Progenitor cell of endocrine pancreas (in vitro differentiated cells): ENCODE results near the gene MYO7A. TPM values are rescaled to one million over a fixed set of nuclear protein-coding genes. Genes with fewer than 3 reads are reported as not detected.

ENCODE experiments used
- DNase-seq: peaks from one replicate; pipeline ENCODE4 v3.0.0; 2021; ENCODE audit warnings: low spot score; ENCODE audit not compliant: unreplicated experiment
- H3K27ac Mint-ChIP-seq: 2 replicates; pipeline ENCODE4 v1.8.0; 2021; ENCODE audit warnings: mild to moderate bottlenecking, moderate library complexity, mixed read lengths
- H3K27me3 Mint-ChIP-seq: 2 replicates; pipeline ENCODE4 v1.8.0; 2021; ENCODE audit warnings: mixed read lengths
- H3K36me3 Mint-ChIP-seq: 2 replicates; pipeline ENCODE4 v1.8.0; 2022; ENCODE audit warnings: mixed read lengths; ENCODE audit not compliant: insufficient read depth
- H3K4me1 Mint-ChIP-seq: 2 replicates; pipeline ENCODE4 v1.8.0; 2021; ENCODE audit warnings: low read depth, mixed read lengths
- H3K4me3 Mint-ChIP-seq: 2 replicates; pipeline ENCODE4 v1.8.0; 2021; ENCODE audit warnings: low read depth, mild to moderate bottlenecking, moderate library complexity, mixed read lengths
- H3K9me3 Mint-ChIP-seq: 2 replicates; pipeline ENCODE4 v1.8.0; 2021; ENCODE audit warnings: low read depth, mixed read lengths
- total RNA-seq: library from RNA; stranded (reverse); gene quantifications from 2 replicates; pipeline ENCODE4 v1.2.1, GENCODE V29; 2021
- TF ChIP-seq, protein P1 (sequence below): fragments of 200-600 bp; sonication (generic); IDR thresholded peaks from one replicate; pipeline ENCODE4 v1.5.0; 2021; ENCODE audit warnings: antibody characterized with exemption, mild to moderate bottlenecking; ENCODE audit not compliant: unreplicated experiment

Gene MYO7A
- total RNA-seq, 1 donor from 2014 or later = 5.7 TPM

DNA sequence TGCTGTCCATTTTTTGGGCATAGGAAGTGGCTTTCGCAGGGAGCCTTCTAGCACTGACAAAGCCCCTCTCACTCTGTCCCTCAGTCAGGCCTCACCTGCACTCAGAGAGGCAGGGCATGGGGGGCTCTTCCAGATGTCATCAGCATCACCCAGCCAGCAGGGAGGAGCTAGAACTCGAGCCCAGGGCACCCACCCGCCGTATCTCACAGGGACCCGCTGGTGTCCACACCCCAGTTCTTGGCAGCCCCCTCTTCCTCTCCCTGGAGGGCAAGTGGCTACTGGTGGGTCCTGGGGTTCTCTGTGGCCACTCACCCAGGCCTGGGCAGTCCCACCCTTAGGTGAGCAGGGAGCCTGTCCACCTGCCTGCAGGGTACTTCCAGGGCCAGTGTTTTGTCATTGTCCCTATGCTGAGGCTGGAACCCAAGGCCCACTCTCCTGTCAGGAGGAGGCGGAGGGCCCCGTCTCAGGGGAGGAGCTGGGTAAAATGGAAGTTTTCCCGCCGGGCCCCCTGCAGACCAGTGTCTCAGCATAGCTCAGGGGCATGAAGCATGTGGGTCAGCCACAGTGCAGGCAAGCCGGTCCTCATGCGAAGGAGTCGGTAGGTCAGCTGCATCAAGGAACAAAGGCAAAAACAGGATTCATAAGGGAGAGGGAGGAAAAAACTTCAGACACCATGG lies 21.8 kb downstream of the MYO7A start:
- no peak for DNase-seq
- no peaks in the 10 kb centered on the region for H3K9me3 Mint-ChIP-seq
- peaks cover 11% of the 10 kb centered on the region for H3K4me1 Mint-ChIP-seq
- no peak overlapping the region for H3K27ac Mint-ChIP-seq
- H3K36me3 Mint-ChIP-seq = no peaks in the 10 kb centered on the region
- H3K27me3 Mint-ChIP-seq = peaks cover 50% of the 10 kb centered on the region
- TF ChIP-seq, protein P1, sequence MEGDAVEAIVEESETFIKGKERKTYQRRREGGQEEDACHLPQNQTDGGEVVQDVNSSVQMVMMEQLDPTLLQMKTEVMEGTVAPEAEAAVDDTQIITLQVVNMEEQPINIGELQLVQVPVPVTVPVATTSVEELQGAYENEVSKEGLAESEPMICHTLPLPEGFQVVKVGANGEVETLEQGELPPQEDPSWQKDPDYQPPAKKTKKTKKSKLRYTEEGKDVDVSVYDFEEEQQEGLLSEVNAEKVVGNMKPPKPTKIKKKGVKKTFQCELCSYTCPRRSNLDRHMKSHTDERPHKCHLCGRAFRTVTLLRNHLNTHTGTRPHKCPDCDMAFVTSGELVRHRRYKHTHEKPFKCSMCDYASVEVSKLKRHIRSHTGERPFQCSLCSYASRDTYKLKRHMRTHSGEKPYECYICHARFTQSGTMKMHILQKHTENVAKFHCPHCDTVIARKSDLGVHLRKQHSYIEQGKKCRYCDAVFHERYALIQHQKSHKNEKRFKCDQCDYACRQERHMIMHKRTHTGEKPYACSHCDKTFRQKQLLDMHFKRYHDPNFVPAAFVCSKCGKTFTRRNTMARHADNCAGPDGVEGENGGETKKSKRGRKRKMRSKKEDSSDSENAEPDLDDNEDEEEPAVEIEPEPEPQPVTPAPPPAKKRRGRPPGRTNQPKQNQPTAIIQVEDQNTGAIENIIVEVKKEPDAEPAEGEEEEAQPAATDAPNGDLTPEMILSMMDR = no peak
- no peak overlapping the region for H3K4me3 Mint-ChIP-seq

DNA sequence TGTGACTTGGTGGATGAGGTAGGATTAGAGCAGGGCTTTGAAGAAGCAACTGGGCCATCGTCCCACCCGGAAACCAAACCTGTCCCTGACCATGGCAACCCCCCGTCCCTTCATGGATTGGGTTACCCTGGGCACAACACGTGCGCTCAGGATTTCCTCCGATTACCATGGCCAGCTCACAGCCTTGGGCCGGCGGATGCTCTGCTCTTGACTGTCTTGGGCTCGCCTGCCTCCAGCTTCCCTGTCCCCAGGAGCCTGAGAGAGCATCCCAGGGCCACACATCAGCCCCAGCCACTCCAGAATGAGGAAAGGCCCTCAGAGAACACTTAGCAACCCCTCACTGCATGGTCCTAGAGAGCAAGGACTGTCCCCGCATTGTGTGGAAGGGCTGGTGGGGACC lies 22.8 kb downstream of the MYO7A start:
- Mint-ChIP-seq H3K9me3 (no peaks in the 10 kb centered on the region), H3K4me3 (no peak overlapping the region), H3K4me1 (peaks cover 10% of the 10 kb centered on the region), H3K27me3 (peaks cover 49% of the 10 kb centered on the region), H3K36me3 (no peaks in the 10 kb centered on the region), H3K27ac (no peak overlapping the region)
- DNase-seq = no peak
- TF ChIP-seq, protein P1 = no peak

DNA sequence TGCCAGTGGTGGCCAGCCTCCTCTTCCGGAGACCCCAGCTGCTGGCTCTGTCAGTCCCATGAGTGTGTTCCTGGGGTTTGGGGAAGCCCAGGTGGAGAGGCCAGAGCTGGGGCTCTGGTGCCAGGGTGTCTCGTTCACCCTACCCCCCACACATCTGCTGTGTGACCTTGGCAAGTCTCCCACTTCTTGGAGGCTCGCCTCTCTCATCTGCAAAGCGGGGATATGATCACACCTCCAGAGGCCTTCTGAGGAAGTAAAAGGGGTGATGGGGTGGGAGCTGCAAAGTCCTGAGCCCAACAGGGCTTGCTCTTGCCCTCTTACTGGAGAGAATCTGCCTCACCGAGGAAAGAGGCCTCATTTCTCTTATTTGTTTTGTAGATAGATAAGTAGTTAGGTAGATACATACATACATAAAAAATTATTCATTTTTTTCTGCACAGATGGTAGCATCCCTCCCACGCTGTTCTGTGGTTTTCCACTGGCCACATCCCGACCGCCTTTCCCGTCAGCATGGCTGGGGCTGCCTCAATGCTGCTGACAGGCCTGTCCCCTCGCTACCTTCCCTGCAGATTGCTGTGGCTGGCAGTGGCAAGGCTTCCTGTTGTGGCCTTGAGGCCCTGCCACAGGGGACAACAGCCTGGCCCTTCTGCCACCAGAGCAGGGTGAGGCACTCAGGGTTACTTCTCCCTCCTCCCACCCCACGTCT lies 23.9 kb downstream of the MYO7A start:
- Mint-ChIP-seq H3K36me3 (no peaks in the 10 kb centered on the region), H3K4me3 (no peak overlapping the region), H3K27me3 (peaks cover 37% of the 10 kb centered on the region), H3K4me1 (peaks cover 10% of the 10 kb centered on the region), H3K9me3 (no peaks in the 10 kb centered on the region), H3K27ac (no peak overlapping the region)
- TF ChIP-seq, protein P1 = no peak
- DNase-seq = no peak

DNA sequence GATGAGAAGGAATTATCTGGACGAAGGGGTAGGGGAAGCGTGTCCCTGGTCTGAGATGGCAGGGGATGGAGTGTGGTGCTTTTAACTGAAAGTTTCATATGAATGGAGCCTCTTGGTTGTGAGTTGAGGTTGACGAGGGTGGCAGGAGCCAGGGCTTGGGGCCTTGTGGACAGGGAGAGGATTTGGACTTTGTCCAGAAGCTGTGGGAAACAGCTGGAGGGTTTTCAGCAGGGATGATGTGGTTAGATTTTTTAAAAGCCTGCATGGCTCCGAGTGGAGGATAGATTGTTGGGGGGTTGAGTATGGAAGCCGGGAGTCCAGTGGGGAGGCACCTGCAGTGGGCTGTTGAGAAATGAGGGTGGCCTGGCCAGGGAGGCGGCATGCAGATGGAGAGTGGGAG lies 24.8 kb downstream of the MYO7A start:
- no peaks in the 10 kb centered on the region for H3K9me3 Mint-ChIP-seq
- no peak overlapping the region for H3K4me3 Mint-ChIP-seq
- no peak for DNase-seq
- peaks cover 8% of the 10 kb centered on the region for H3K4me1 Mint-ChIP-seq
- no peaks in the 10 kb centered on the region for H3K36me3 Mint-ChIP-seq
- no peak overlapping the region for H3K27ac Mint-ChIP-seq
- TF ChIP-seq, protein P1 = no peak
- peaks cover 29% of the 10 kb centered on the region for H3K27me3 Mint-ChIP-seq

DNA sequence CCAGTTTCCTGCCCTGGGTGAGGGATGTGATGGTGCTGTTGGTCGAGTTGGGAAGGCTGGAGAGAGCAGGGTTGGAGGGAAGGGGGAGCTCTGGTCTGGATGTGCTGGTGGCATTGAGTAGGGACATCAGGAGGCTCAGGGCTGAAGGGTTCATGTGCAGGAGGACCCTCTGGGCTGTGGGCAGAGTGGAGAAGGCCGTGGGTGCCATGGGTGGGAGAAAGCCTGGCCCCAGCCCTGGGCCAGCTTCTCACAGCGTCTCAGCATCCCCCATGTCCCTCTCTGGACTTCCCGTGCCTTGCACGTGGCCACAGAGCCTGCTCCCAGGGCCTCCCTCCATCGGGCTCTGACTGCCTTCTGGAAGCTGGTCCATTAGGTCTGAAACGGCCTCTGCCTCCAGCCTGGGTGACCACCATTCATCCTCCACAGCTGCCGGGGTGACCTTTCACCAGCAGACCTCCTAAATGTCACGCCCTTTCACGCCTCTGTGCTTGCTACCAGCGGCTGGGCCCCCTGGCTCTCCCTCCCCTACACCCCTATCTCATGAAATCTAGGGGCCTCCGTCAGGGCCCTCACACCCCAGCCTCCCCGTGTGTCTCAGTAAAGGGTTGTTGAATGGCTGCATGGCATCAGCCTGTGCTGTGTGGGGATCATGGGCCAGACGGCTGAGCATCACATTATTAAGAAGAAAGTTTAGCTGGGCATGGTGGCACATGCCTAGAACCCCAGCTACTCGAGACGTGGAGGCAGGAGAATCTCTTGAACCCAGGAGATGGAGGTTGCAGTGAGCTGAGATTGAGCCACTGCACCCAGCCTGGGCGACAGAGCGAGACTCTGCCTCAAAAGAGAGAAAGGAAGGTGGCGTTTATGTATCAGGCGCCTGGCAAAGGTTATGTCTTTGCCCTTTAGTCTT lies 25.5 kb downstream of the MYO7A start:
- Mint-ChIP-seq H3K4me3 (no peak overlapping the region), H3K4me1 (peaks cover 4% of the 10 kb centered on the region), H3K9me3 (no peaks in the 10 kb centered on the region), H3K27me3 (peaks cover 26% of the 10 kb centered on the region), H3K27ac (no peak overlapping the region), H3K36me3 (no peaks in the 10 kb centered on the region)
- DNase-seq = no peak
- TF ChIP-seq, protein P1 = no peak
